HL-60 (cell line): ENCODE measurements around the gene SLC43A1.

ENCODE experiments used
- GABPA ChIP-seq: IDR thresholded peaks from 2 replicates; pipeline ENCODE4 v1.6.1; 2012; ENCODE audit warnings: low read depth
- REST ChIP-seq: IDR thresholded peaks from 2 replicates; pipeline ENCODE4 v1.6.1; 2012; ENCODE audit warnings: low read depth; ENCODE audit not compliant: insufficient replicate concordance
- TF ChIP-seq, protein P1 (sequence below): IDR thresholded peaks from one replicate; pipeline ENCODE4 v1.5.1; 2011; ENCODE audit warnings: low read length, control low read depth, inconsistent platforms; ENCODE audit not compliant: insufficient read depth

DNA sequence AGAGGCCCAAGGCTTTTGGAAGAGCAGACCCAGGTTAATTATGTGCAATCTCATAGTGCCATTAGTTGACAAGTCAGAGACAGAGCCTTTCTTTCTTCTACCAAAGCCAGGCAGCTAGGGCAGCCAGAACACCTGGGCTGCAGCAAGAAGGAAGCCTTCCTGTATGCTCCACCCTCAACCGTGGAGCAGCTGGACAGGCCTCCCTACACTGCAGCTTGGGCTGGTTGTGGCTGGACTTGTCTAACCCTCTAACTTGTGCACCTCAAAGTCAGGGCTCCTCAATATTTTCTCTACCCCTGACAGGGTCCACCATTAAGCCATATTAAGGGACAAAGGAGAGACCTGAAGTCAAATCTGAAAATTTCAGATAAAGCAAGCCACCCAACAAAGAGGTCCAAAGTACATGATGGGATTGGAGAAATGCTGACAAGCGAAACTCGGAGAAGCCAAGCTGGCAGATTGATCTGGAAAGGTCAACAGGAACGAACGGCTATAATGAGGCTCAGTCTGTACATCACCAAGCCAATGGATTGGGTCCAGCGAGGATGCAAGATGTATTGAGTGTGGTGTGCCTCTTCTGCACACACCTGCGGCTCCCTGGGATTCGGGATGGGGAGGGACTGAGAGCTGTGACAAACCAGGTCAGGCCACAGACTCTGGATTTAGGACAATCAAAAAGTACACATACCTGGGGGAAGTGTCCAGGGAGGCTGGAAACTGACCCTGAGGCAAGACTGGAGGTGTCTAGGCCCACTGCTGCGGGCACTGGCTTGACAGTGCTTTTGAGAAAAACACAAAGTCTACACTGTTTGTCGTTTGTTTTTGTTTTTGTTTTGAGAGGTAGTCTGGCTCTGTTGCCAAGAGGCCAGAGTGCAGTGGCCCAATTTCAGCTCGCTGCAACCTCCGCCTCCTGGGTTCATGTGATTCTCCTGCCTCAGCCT is 76.9 kb downstream of the SLC43A1 start:
- no peak for TF ChIP-seq REST
- TF ChIP-seq, protein P1, sequence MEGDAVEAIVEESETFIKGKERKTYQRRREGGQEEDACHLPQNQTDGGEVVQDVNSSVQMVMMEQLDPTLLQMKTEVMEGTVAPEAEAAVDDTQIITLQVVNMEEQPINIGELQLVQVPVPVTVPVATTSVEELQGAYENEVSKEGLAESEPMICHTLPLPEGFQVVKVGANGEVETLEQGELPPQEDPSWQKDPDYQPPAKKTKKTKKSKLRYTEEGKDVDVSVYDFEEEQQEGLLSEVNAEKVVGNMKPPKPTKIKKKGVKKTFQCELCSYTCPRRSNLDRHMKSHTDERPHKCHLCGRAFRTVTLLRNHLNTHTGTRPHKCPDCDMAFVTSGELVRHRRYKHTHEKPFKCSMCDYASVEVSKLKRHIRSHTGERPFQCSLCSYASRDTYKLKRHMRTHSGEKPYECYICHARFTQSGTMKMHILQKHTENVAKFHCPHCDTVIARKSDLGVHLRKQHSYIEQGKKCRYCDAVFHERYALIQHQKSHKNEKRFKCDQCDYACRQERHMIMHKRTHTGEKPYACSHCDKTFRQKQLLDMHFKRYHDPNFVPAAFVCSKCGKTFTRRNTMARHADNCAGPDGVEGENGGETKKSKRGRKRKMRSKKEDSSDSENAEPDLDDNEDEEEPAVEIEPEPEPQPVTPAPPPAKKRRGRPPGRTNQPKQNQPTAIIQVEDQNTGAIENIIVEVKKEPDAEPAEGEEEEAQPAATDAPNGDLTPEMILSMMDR = no peak
- no peak for TF ChIP-seq GABPA
